Kidney tubule cell (primary cell): Measurements from ENCODE around the gene EEF1AKMT3.

Experiments
- DNase-seq: peaks from one replicate; pipeline ENCODE4 v3.0.0-alpha.2; 2018; ENCODE audit warnings: low spot score

The EEF1AKMT3 gene

GRCh38 chr12:57772429-57773322, at the start of gene EEF1AKMT3:
TSS of gene EEF1AKMT3 (plus strand) at chr12:57772614. CDS start at chr12:57772725, 111 bp downstream.
- peak; percentile 66 for DNase-seq

- no peak for DNase-seq
Observed at GRCh38 chr12:57722716-57723629, 49.4 kb upstream of the EEF1AKMT3 start.

GRCh38 chr12:57723630-57723962, 48.8 kb upstream of the EEF1AKMT3 start:
- DNase-seq = no peak

- no peak for DNase-seq
Observed at GRCh38 chr12:57724003-57724935, 48.1 kb upstream of the EEF1AKMT3 start.

GRCh38 chr12:57724936-57725740, 47.3 kb upstream of the EEF1AKMT3 start:
- no peak for DNase-seq

- DNase-seq = no peak
Observed at GRCh38 chr12:57725851-57726150, 46.6 kb upstream of the EEF1AKMT3 start.

- peak; percentile 75 for DNase-seq
Observed at GRCh38 chr12:57726151-57726883, 46.1 kb upstream of the EEF1AKMT3 start.

GRCh38 chr12:57726884-57727757, 45.3 kb upstream of the EEF1AKMT3 start:
- peak; percentile 19 for DNase-seq

- DNase-seq = peak; percentile 45
Observed at GRCh38 chr12:57727758-57728395, 44.5 kb upstream of the EEF1AKMT3 start.

GRCh38 chr12:57729321-57729844, 43.0 kb upstream of the EEF1AKMT3 start:
- DNase-seq = no peak

- DNase-seq = no peak
Observed at GRCh38 chr12:57730336-57731067, 41.9 kb upstream of the EEF1AKMT3 start.

- no peak for DNase-seq
Observed at GRCh38 chr12:57731411-57732080, 40.9 kb upstream of the EEF1AKMT3 start.

GRCh38 chr12:57732270-57732669, 40.1 kb upstream of the EEF1AKMT3 start:
- DNase-seq = no peak

GRCh38 chr12:57732726-57733593, 39.5 kb upstream of the EEF1AKMT3 start:
- no peak for DNase-seq

GRCh38 chr12:57733928-57734327, 38.5 kb upstream of the EEF1AKMT3 start:
- no peak for DNase-seq

GRCh38 chr12:57734591-57734990, 37.8 kb upstream of the EEF1AKMT3 start:
- DNase-seq = no peak
